Esophagus muscularis mucosa (tissue), 4 donors: ENCODE measurements around the gene DEPDC1B. TPM values are rescaled to one million over a fixed set of nuclear protein-coding genes. Genes with fewer than 3 reads are reported as not detected.

Experiments
- DNase-seq: peaks from one replicate; pipeline ENCODE4 v3.0.0-alpha.2; 2017; ENCODE audit errors: extremely low spot score
- H3K27ac ChIP-seq, 4 donors: fragments of 200-600 bp; sonication (generic); replicated peaks in 1 of 4; 1 replicate in 3 of 4; 2 replicates in 1 of 4; pipeline ENCODE4 v1.5.1; 2016 to 2019; ENCODE audit warnings: mild to moderate bottlenecking in 1 of 4
- H3K27me3 ChIP-seq, 4 donors: fragments of 200-600 bp; sonication (generic); one replicate each; pipeline versions ENCODE4 v1.5.1 to v1.6.0; 2016 to 2019
- H3K36me3 ChIP-seq, 4 donors: fragments of 200-600 bp; sonication (generic); one replicate each; pipeline ENCODE4 v1.5.1; 2016 to 2019
- H3K4me1 ChIP-seq, 4 donors: fragments of 200-600 bp; sonication (generic); one replicate each; pipeline ENCODE4 v1.5.1; 2016 to 2019
- H3K4me3 ChIP-seq, 4 donors: fragments of 200-600 bp; sonication (generic); 1 replicate in 2 of 4; 2 replicates in 2 of 4; pipeline ENCODE4 v1.5.1; 2016 to 2019; ENCODE audit warnings: mild to moderate bottlenecking in 4 of 4, moderate library complexity in 1 of 4
- H3K9me3 ChIP-seq, 4 donors: fragments of 200-600 bp; sonication (generic); 1 replicate in 3 of 4; 2 replicates in 1 of 4; pipeline ENCODE4 v1.5.1; 2016 to 2019
- EP300 ChIP-seq: sonication (generic); formaldehyde crosslinking; IDR thresholded peaks from one replicate; pipeline ENCODE4 v1.6.1; 2017; ENCODE audit warnings: antibody characterized with exemption
- POLR2A ChIP-seq: fragments of 450-650 bp; IDR thresholded peaks from one replicate; pipeline ENCODE4 v1.6.1; 2017; ENCODE audit warnings: antibody characterized with exemption, moderate library complexity, mild to moderate bottlenecking, low read depth
- POLR2AphosphoS5 ChIP-seq, 2 donors: sonication (generic); formaldehyde crosslinking; IDR thresholded peaks; one replicate each; pipeline ENCODE4 v1.6.1; 2017; ENCODE audit warnings: antibody characterized with exemption in 2 of 2
- WGBS: methylation state at CpG from one replicate; pipeline ENCODE4 v1.1.5; 2018; 5-methylcytosine and 5-hydroxymethylcytosine counted together
- intact Hi-C: fragments of 100-400 bp; cut with DNase I; formaldehyde crosslinking; loops from one replicate; pipeline ENCODE4 v1.15.1; 2023
- total RNA-seq, 4 donors: library from RNA; depleted of rRNA; stranded (reverse); fragments of >200 nt; gene quantifications; one replicate each; pipeline versions ENCODE4 v1.1.0 to v1.2.1, GENCODE V29; 2016
- TF ChIP-seq, protein P1 (sequence below), 3 experiments: fragments of 200-600 bp in 2 of 3; fragments of 450-650 bp in 1 of 3; sonication (generic) in 2 of 3; IDR thresholded peaks; one replicate each; pipeline ENCODE4 v1.5.1; 2017 to 2019; ENCODE audit warnings: antibody characterized with exemption in 3 of 3, mild to moderate bottlenecking in 2 of 3, moderate library complexity in 1 of 3

The DEPDC1B gene
- total RNA-seq, 4 donors from 2014 or later, result 0.17 to 0.57 (median 0.42) TPM; not detected in 1

DNA sequence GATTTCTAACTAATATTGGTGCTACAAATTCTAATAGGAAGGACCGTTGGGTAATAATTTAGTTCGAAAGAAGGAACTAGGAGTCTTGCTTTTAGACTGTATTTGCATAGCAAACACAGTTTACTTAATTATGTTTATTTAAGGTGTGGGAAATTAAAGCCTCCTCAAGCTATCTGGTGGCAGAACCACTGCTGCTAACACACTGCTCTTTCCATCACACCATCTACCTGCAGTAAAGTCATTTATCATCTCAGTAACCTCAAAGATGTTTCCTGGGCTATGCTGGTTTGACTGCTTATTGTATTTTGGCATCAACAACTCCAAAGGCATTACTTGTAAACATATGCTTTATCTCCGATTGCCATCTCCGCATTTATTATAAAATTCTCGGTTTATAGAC, 114.3 kb downstream of the DEPDC1B start:
- Histone ChIP-seq H3K4me3 (no peak overlapping the region), H3K27ac (no peak overlapping the region), H3K9me3 (no peaks in the 10 kb centered on the region), H3K4me1 (peaks cover 0 to 8% (median 7%) of the 10 kb centered on the region in 4 donors), H3K36me3 (no peaks in the 10 kb centered on the region), H3K27me3 (no peaks in the 10 kb centered on the region)
- TF ChIP-seq, protein P1, sequence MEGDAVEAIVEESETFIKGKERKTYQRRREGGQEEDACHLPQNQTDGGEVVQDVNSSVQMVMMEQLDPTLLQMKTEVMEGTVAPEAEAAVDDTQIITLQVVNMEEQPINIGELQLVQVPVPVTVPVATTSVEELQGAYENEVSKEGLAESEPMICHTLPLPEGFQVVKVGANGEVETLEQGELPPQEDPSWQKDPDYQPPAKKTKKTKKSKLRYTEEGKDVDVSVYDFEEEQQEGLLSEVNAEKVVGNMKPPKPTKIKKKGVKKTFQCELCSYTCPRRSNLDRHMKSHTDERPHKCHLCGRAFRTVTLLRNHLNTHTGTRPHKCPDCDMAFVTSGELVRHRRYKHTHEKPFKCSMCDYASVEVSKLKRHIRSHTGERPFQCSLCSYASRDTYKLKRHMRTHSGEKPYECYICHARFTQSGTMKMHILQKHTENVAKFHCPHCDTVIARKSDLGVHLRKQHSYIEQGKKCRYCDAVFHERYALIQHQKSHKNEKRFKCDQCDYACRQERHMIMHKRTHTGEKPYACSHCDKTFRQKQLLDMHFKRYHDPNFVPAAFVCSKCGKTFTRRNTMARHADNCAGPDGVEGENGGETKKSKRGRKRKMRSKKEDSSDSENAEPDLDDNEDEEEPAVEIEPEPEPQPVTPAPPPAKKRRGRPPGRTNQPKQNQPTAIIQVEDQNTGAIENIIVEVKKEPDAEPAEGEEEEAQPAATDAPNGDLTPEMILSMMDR (IDR thresholded peaks at IDR 0.05), result no peak
- TF ChIP-seq EP300 (no peak), POLR2AphosphoS5 (IDR thresholded peaks at IDR 0.05) (no peak), POLR2A (no peak)
- no peak for DNase-seq
- intact Hi-C loops, result loop anchor here (5.0 to 10.0 kb wide), 2 partner anchors 201 to 773 kb away; no protein-coding TSS in a partner anchor
- WGBS, result 94% methylated on average over 5 of the region's 5 CpGs

DNA sequence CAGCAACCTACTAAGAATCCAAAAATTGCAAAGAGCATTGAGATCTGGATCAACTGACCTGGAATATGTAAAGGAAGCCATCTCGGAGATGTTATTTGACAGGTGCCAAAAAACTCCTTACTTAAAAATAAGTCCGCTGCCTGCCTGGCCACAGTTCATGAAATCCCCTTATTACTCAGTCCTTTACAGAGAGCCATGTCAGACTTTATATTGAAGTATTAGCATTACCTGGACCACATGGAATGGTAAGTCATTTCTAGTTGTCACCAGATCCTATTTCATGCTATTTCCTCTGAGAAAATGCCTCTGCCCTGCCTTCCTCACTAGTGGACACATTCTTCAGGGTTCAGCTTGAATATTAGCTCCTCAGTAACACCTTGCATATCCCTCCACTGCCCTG, 115.7 kb downstream of the DEPDC1B start:
- no peaks in the 10 kb centered on the region for H3K36me3 ChIP-seq
- intact Hi-C loops, result loop anchor here (10.0 kb wide), 1 partner anchor 200 kb away; no protein-coding TSS in a partner anchor
- no peak overlapping the region for H3K27ac ChIP-seq
- H3K4me1 ChIP-seq, result peaks cover 0 to 8% (median 7%) of the 10 kb centered on the region in 4 donors
- TF ChIP-seq, protein P1 (IDR thresholded peaks at IDR 0.05), result no peak
- no peak for TF ChIP-seq POLR2A
- no peak for TF ChIP-seq POLR2AphosphoS5 (IDR thresholded peaks at IDR 0.05)
- TF ChIP-seq EP300, result no peak
- H3K4me3 ChIP-seq, result no peak overlapping the region
- no peaks in the 10 kb centered on the region for H3K27me3 ChIP-seq
- no peaks in the 10 kb centered on the region for H3K9me3 ChIP-seq
- DNase-seq, result no peak
- 90% methylated on average over 2 of the region's 2 CpGs for WGBS

DNA sequence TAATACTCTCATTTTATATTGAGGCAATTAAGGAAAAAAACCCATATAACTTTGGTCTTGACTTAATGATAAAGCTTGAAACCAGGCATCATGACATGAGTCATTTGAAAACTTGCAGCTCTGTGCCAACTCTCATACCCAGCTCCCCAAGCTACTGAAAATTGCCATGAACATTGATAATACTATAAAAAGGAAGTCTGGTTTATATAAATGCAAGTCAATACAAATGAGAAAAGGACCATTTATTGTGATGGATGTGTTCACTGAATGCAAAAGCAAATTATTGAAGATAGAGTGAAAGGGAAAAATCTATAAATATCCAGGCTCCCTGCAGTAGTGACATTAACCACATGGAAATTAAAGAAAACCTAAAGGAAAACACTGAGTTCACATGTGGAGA, 116.3 kb downstream of the DEPDC1B start:
- H3K4me1 ChIP-seq, result peaks cover 0 to 8% (median 7%) of the 10 kb centered on the region in 4 donors
- TF ChIP-seq, protein P1 (IDR thresholded peaks at IDR 0.05), result no peak
- no peak for TF ChIP-seq POLR2AphosphoS5 (IDR thresholded peaks at IDR 0.05)
- TF ChIP-seq POLR2A, result no peak
- no peak for TF ChIP-seq EP300
- no peak overlapping the region for H3K27ac ChIP-seq
- H3K9me3 ChIP-seq, result no peaks in the 10 kb centered on the region
- no peak for DNase-seq
- H3K27me3 ChIP-seq, result no peaks in the 10 kb centered on the region
- intact Hi-C loops, result loop anchor here (10.0 kb wide), 1 partner anchor 199 kb away; no protein-coding TSS in a partner anchor
- no peaks in the 10 kb centered on the region for H3K36me3 ChIP-seq
- no peak overlapping the region for H3K4me3 ChIP-seq

DNA sequence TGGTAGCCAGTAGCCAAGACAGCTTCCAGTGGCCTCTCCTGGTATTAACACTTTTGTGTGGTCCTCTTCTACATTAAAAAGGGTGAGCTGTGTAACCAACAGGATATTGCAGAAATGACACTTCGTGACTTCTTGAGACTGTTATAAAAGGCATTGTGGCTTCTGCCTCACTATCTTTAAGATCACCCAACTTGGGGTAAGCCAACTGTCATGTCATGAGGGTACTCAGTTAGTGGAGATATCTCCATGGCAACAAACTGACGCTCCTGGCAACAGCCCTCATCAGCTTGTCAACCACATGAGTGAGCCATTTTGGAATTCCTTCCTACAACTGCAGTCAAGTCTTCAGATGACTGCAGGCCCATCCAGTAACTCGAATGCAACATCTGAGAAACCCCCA, 121.7 kb downstream of the DEPDC1B start:
- Histone ChIP-seq H3K9me3 (peaks cover 0 to 9% (median 0%) of the 10 kb centered on the region in 4 donors), H3K4me1 (no peaks in the 10 kb centered on the region), H3K27me3 (no peaks in the 10 kb centered on the region), H3K4me3 (no peak overlapping the region), H3K27ac (no peak overlapping the region), H3K36me3 (no peaks in the 10 kb centered on the region)
- 72% methylated on average over 3 of the region's 3 CpGs for WGBS
- intact Hi-C loops, result no loop called here
- TF ChIP-seq EP300 (no peak), POLR2AphosphoS5 (IDR thresholded peaks at IDR 0.05) (no peak), POLR2A (no peak)
- TF ChIP-seq, protein P1 (IDR thresholded peaks at IDR 0.05), result no peak
- DNase-seq, result no peak

DNA sequence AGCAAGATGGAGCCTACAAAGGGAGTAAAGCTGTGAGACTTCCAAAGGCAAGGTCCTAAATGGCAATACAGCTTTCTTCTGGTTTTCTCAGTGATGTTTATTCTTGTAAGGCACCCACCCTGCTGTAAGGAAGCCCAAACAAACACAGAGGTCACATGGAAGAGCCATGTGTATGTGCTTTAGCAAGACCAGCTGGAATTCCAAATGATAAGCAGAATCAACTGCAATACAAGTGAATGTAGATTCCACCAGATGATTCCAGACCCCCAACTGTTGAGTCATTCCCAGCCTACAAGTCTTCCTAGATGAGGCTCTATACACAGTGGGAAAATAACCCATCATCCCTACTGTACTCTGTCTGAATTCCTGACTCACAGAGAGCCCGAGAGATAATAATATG, 122.8 kb downstream of the DEPDC1B start:
- no peaks in the 10 kb centered on the region for H3K4me1 ChIP-seq
- H3K4me3 ChIP-seq, result no peak overlapping the region
- intact Hi-C loops, result no loop called here
- DNase-seq, result no peak
- no peaks in the 10 kb centered on the region for H3K36me3 ChIP-seq
- H3K9me3 ChIP-seq, result peaks cover 0 to 9% (median 0%) of the 10 kb centered on the region in 4 donors
- H3K27ac ChIP-seq, result no peak overlapping the region
- no peaks in the 10 kb centered on the region for H3K27me3 ChIP-seq
- TF ChIP-seq, protein P1 (IDR thresholded peaks at IDR 0.05), result no peak
- TF ChIP-seq POLR2A (no peak), EP300 (no peak), POLR2AphosphoS5 (IDR thresholded peaks at IDR 0.05) (no peak)
- 91% methylated on average over 1 of the region's 1 CpG for WGBS
